ENCODE data around the gene CFAP119.
"Not testable (repeated sequence)": the region's sequence is repeated elsewhere in the genome, so short reads cannot be mapped to it uniquely, and the experiment has no call there.

Gene CFAP119

GRCh38 chr16:30761928-30762902, at the start of gene CFAP119, which contains the start of gene RNF40:
Gene CFAP119 (minus strand): TSS chr16:30762062. CDS start chr16:30761748, 314 bp downstream.
Gene RNF40 (plus strand): TSS chr16:30762322. CDS start chr16:30762546, 224 bp downstream.
- peak; percentile 80 to 82 for DNase-seq (ENCODE audit: low read depth in 2 of 2)

DNA sequence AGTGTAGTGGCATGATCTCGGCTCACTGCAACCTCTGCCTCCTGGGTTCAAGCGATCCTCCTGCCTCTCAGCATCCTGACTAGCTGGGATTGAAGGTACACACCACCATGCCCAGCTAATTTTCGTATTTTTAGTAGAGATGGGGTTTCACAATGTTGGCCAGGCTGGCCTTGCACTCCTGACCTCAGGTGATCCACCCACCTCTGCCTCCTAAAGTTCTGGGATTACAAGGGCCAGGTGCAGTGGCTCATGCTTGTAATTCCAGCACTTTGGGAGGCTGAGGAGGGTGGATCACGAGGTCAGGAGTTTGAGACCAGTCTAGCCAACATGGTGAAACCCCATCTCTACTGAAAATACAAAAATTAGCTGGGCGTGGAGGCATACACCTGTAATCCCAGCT, 47.8 kb upstream of the CFAP119 start:
- not testable (repeated sequence) for DNase-seq (ENCODE audit: low read depth in 2 of 2)

GRCh38 chr16:30808890-30809426, 47.1 kb upstream of the CFAP119 start:
- not testable (repeated sequence) for DNase-seq (ENCODE audit: low read depth in 2 of 2)

GRCh38 chr16:30808146-30808545, 46.3 kb upstream of the CFAP119 start:
- no peak for DNase-seq (ENCODE audit: low read depth in 2 of 2)

DNA sequence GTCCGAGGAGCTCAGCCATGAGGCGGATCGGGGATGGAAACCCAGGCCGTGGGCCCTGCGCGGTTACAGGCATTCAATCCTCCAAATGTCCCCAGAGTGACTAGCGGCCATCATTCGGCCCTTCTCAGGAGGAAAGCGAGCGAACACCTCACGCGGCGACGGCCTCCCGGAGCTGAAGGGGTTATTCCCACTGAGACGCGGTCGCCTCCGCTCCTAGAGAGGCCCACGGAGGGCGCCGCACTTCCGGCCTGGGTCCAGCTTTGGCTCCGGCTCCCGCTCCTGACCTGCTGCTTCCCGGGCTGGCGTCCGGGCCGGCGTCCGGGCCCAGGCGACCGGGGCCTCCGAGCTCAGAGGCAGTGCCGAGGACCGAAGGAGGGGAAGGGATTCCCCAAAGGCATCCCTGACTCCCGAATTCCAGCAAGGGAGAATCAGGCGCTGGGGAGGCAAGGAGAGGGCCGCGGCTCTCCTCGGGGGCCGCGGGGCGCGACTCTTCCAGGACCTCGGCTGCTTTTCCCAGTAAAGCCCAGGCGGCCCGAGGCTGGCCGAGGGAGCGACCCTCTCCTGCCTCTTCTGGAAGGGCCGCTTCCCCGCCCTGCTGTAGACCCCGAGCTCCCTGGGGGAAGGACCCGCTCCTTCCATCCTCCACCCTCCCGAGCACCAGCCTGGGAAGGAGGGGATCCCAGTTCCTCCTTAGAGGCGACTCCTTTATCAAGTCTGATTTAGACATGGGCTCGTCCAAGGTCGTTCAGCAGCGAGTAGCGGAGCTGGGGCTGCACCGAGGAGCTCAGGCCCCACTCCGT, 43.7 kb upstream of the CFAP119 start:
- peak in 1 of 2 donors; percentile 22 for DNase-seq (ENCODE audit: low read depth in 2 of 2)

- DNase-seq (ENCODE audit: low read depth in 2 of 2): no peak
Measured at GRCh38 chr16:30805056-30805369, 43.2 kb upstream of the CFAP119 start.

GRCh38 chr16:30802936-30803335, 41.1 kb upstream of the CFAP119 start:
- no peak for DNase-seq (ENCODE audit: low read depth in 2 of 2)

DNA sequence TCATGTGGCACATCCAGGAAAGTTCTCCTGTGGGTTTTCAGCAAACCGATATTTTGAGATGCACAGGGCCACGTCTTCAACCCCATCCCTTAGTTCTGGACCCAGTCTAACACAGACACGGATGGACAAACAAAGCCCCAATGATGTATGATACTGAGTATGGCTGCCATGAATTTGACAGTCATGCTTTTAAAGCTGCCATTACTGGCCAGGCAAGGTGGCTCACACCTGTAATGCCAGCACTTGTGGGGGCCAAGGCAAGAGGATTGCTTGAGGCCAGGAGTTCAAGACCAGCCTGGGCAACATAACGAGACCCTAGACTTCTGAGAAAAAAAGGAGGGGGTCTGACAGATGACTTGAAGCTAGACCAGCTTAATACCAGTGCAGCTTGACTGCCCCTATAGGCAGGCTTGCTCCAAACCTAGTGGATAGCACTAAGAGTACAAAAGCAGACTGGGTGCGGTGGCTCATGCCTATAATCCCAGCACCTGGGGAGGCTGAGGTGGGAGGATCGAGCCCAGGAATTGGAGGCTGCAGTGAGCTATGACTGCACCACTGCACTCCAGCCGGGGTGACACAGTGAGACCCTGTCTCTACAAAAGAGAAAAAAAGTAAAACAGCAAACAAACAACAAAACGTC, 35.9 kb upstream of the CFAP119 start:
- DNase-seq (ENCODE audit: low read depth in 2 of 2): no peak

DNA sequence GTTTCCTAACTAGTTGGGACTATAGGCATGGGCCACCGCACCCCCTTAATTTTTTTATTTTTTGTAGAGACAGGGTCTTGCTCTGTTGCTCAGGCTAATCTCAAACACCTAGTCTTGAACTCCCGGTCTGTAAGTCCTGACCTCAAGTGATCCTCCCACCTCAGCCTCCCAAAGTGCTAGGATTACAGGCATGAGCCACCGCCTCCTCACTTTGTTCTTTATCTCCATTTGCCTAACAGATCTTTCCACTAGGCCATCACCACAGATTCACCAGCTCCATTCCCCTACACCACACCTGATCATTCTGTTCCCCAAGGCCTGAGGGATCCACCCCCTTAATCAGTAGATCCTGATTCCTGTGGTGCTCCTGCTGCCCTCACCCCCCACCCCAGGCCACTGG, 32.8 kb upstream of the CFAP119 start:
- no peak for DNase-seq (ENCODE audit: low read depth in 2 of 2)

DNA sequence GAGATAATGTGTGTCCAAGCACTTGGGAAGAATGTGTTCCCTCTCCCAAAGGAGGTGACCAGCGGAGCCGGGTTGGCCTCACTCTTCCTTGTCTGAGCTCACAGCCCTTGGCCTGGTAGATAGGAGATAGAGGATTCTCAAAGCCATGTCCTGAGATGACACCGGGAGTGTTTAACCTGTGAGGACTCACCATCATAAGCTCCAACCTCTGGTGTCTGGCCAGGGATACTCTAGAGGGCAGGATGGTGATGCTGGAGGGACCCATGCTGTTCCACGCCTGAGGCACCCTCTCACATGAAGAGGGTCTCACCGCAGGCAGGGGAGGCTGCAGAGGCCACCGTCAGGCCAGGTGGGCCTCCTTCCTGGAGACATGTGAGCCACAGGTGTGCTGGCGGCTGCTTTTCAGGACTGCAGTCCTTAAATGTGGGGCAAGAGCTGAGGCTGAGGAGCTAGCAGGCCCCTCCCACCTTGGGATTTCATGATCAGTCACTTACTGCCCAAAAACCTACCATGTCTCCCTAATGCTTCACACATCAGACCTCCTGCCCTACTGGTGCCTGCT, 31.7 kb upstream of the CFAP119 start:
- DNase-seq (ENCODE audit: low read depth in 2 of 2): no peak

DNA sequence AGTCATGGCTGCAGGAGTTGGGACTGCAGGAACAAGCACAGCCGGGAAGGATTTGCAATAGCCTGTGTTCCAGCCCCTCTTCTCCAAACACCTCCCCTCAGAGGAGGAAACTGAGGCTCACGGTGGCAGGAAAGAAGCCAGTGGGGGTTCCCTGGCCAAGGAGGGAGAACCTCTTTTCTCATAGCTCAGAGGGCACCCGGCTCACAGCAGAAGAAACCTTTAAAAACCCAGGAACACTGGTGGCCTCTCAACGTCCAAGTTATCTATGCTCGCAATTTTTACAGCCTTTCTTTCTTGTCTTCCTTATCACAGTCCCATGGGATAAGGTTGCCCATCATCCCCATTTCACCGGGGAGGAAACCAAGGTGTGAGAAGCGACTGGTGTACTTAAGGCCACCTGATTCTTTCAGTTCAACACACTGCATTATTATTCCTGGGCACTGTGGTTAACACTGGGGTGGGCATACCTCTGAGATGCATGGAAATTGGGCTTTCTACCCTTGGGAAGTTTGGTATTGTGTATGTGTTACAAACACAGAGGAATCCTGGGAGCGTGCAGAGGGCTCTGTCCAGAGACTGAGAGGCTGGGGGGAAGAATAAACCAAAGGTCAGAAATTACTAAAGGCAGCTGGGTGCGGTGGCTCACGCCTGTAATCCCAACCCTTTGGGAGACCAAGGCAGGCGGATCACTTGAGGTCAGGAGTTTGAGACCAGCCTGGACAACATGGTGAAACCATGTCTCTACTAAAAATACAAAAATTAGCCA, 25.9 kb upstream of the CFAP119 start:
- DNase-seq (ENCODE audit: low read depth in 2 of 2): no peak

GRCh38 chr16:30786936-30787612, 25.2 kb upstream of the CFAP119 start, which contains the start of gene ZNF629:
Gene ZNF629 (minus strand): TSS chr16:30787205. CDS start chr16:30784482, 2,723 bp downstream.
- no peak for DNase-seq (ENCODE audit: low read depth in 2 of 2)

DNA sequence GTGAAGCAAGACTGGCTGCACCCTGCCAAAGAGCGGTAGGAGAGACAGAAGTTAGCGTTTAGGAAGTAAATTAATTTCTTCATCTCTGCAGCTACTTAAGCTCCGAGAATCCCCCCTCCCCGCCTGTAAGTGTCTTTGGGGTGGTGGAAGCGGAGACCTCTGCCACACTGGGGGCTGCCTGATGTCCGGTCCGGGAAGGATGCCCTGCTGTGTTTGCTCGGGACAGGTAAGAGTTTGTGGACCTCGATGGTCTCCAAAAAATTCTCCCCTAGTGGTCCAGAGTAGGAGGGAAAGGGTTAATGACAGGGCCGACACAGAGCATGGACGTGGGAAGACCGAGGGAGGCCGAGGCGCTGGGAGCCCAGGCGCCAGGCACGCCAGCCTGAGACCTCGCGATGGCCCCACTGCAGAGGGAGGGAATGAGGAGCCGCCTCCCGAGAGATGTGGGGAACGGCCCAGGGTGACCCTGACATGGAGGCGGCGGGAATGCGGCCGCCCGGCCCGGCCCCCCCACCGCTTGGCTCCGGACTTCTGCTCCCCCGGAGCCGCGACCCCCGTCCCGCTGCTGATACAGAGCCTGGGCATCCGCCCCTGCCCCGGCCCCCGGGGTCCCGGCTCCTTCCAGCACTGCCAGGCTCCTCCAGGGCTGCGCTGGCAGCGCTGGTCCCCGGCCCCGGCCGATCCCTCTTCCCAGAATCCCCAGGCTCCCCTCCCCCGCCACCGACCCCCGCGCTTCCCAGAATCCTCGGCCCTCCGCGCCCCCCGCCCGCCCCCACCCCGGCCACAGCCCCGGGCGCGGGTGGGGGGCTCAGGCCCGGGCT, 24.5 kb upstream of the CFAP119 start:
- DNase-seq (ENCODE audit: low read depth in 2 of 2): no peak

DNA sequence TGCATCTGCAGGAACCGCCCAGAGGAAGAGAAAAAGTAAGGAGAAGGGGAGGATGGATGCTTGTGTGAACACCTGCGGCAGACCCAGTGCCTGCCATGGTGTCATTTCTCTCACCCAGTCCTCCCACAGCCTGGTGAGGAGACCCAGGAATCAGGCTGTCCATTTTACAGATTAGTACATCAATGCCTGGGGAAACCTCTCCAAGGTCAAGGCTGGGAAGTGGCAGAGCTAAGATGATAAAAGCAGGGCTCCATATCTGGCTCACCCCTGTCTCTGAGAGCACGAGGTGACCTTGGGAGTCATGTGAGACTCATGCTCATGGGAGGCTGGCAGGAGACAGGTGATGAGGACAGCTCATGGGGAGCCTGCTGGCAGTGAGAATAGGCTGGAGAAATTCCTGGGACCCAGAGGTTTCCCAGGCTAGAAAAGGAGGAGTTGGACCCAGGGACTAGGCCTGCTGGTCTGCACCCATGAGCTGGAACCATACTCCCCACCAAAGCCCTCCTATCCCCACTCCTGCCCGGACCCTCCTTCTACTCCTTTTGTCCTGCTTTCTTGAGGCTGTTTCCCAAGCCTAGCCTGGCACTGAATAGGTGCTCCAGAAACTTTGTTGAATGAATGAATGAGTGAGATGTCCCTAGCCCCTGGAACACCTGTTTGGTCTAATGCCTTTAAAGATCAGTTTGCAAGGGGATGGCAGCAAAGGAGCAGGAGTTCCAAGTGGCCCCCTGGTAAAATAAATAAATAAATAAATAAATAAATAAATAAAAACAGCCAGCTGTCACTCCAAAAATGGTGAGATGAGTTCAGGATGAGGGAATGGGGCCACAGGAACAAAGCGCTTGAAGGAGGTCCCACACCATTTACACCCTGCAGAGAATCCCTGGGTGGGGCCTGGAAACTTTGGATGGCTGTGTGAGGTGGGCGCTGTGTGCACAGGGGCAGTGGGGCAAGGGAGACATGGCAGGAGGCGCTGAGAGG, 23.6 kb upstream of the CFAP119 start:
- DNase-seq (ENCODE audit: low read depth in 2 of 2): no peak

GRCh38 chr16:30784215-30784614, 22.4 kb upstream of the CFAP119 start:
- no peak for DNase-seq (ENCODE audit: low read depth in 2 of 2)

GRCh38 chr16:30783280-30784109, 21.6 kb upstream of the CFAP119 start:
- DNase-seq (ENCODE audit: low read depth in 2 of 2): no peak

All from stimulated activated CD8-positive, alpha-beta memory T cell treated with anti-CD3 and anti-CD28 coated beads, Interleukin-15, amount 100 ng/mL, for 4 hours (primary cell).